Mesendoderm (in vitro differentiated cells): ENCODE results near the gene NPIPA3.
"Not testable (repeated sequence)": the region's sequence is repeated elsewhere in the genome, so short reads cannot be mapped to it uniquely, and the experiment has no call there.

Source experiments
- DNase-seq: peaks from one replicate; pipeline ENCODE4 v3.0.0; 2013
- H2AK5ac ChIP-seq: 2 replicates; pipeline ENCODE4 v1.6.1; 2013; ENCODE audit warnings: low read length, inconsistent platforms
- H2BK120ac ChIP-seq: 2 replicates; pipeline ENCODE4 v1.6.1; 2013; ENCODE audit warnings: low read depth, mild to moderate bottlenecking, low read length, moderate library complexity, mixed read lengths
- H2BK15ac ChIP-seq: replicated peaks from 2 replicates; pipeline ENCODE4 v1.6.1; 2013; ENCODE audit warnings: low read depth, mild to moderate bottlenecking, moderate library complexity
- H2BK5ac ChIP-seq: 2 replicates; pipeline ENCODE4 v1.6.1; 2013; ENCODE audit warnings: low read length, inconsistent platforms
- H3K18ac ChIP-seq: 2 replicates; pipeline ENCODE4 v1.6.1; 2013; ENCODE audit warnings: mild to moderate bottlenecking, low read length, mixed read lengths
- H3K23ac ChIP-seq: one replicate; pipeline ENCODE4 v1.6.1; 2013; ENCODE audit warnings: low read length
- H3K27ac ChIP-seq: 2 replicates; pipeline ENCODE4 v1.5.1; 2013; ENCODE audit warnings: low read depth, mild to moderate bottlenecking, inconsistent platforms, low read length, moderate library complexity
- H3K27me3 ChIP-seq: 2 replicates; pipeline ENCODE4 v1.6.1; 2013; ENCODE audit warnings: low read length, control low read depth, mild to moderate bottlenecking, inconsistent platforms; ENCODE audit not compliant: insufficient read depth, poor library complexity
- H3K36me3 ChIP-seq: 2 replicates; pipeline ENCODE4 v1.6.1; 2013; ENCODE audit warnings: low read length, inconsistent platforms; ENCODE audit not compliant: control insufficient read depth, insufficient read depth
- H3K4ac ChIP-seq: one replicate; pipeline ENCODE4 v1.6.1; 2013; ENCODE audit warnings: low read depth, mild to moderate bottlenecking, low read length, moderate library complexity
- H3K4me1 ChIP-seq: 2 replicates; pipeline ENCODE4 v1.6.1; 2013; ENCODE audit warnings: low read depth, low read length, inconsistent platforms; ENCODE audit not compliant: control insufficient read depth
- H3K4me2 ChIP-seq: 2 replicates; pipeline ENCODE4 v1.6.1; 2013; ENCODE audit warnings: low read length
- H3K4me3 ChIP-seq: 2 replicates; pipeline ENCODE4 v1.5.1; 2013; ENCODE audit warnings: mild to moderate bottlenecking, low read length
- H3K56ac ChIP-seq: one replicate; pipeline ENCODE4 v1.6.1; 2013; ENCODE audit warnings: low read length
- H3K79me1 ChIP-seq: 2 replicates; pipeline ENCODE4 v1.6.1; 2013; ENCODE audit warnings: low read length, inconsistent platforms
- H3K79me2 ChIP-seq: 2 replicates; pipeline ENCODE4 v1.6.1; 2013; ENCODE audit warnings: mild to moderate bottlenecking, low read length; ENCODE audit not compliant: control insufficient read depth, insufficient read depth
- H3K9ac ChIP-seq: 2 replicates; pipeline ENCODE4 v1.6.1; 2013; ENCODE audit warnings: low read length, inconsistent platforms
- H4K5ac ChIP-seq: one replicate; pipeline ENCODE4 v1.6.1; 2013; ENCODE audit warnings: low read length
- H4K8ac ChIP-seq: one replicate; pipeline ENCODE4 v1.6.1; 2013; ENCODE audit warnings: low read depth, mild to moderate bottlenecking, control low read depth, low read length, moderate library complexity
- WGBS: extraction: QIAGEN DNeasy Blood & Tissue Kit; methylation state at CpG from one replicate; pipeline ENCODE4 v1.1.7; 2013; ENCODE audit warnings: low lambda C conversion rate, missing lambda C conversion rate; ENCODE audit not compliant: insufficient coverage; ENCODE audit errors: extremely low coverage; 5-methylcytosine and 5-hydroxymethylcytosine counted together

The NPIPA3 gene

GRCh38 chr16:14775624-14776023, 72.4 kb downstream of the NPIPA3 start:
- not testable (repeated sequence) for H3K4me2 ChIP-seq, H2BK120ac ChIP-seq, H3K79me2 ChIP-seq, H3K36me3 ChIP-seq, H4K5ac ChIP-seq, DNase-seq, H3K27ac ChIP-seq, H3K23ac ChIP-seq, H3K9ac ChIP-seq, H3K4ac ChIP-seq, H3K79me1 ChIP-seq, H4K8ac ChIP-seq, H3K27me3 ChIP-seq, H3K4me1 ChIP-seq, H3K4me3 ChIP-seq, H2BK15ac ChIP-seq, H3K56ac ChIP-seq, H3K18ac ChIP-seq, H2BK5ac ChIP-seq, H2AK5ac ChIP-seq
- WGBS, result no CpG with 5 or more reads among the region's 2 CpGs
